Hepatocyte (in vitro differentiated cells): ENCODE data around the gene CD44. TPM values are rescaled to one million over a fixed set of nuclear protein-coding genes. Genes with fewer than 3 reads are reported as not detected.

Experiments used
- DNase-seq: peaks from one replicate; pipeline ENCODE4 v3.0.0-alpha.2; 2016; ENCODE audit warnings: low spot score
- H2AFZ ChIP-seq: fragments of 200-600 bp; sonication (generic); 2 replicates; pipeline ENCODE4 v1.6.0; 2016; ENCODE audit warnings: antibody characterized with exemption, mild to moderate bottlenecking
- H3K27ac ChIP-seq: fragments of 200-600 bp; sonication (generic); 2 replicates; pipeline ENCODE4 v1.5.1; 2016; ENCODE audit warnings: mild to moderate bottlenecking
- H3K27me3 ChIP-seq: fragments of 200-600 bp; sonication (generic); 2 replicates; pipeline ENCODE4 v1.6.1; 2016
- H3K36me3 ChIP-seq: fragments of 200-600 bp; sonication (generic); replicated peaks from 2 replicates; pipeline ENCODE4 v1.5.1; 2016; ENCODE audit warnings: low read depth; ENCODE audit not compliant: insufficient read depth
- H3K4me1 ChIP-seq: fragments of 200-600 bp; sonication (generic); 2 replicates; pipeline ENCODE4 v1.5.1; 2016; ENCODE audit warnings: mild to moderate bottlenecking, moderate library complexity; ENCODE audit not compliant: insufficient read depth
- H3K4me2 ChIP-seq: fragments of 200-600 bp; sonication (generic); 2 replicates; pipeline ENCODE4 v1.6.0; 2016
- H3K4me3 ChIP-seq: fragments of 200-600 bp; sonication (generic); 2 replicates; pipeline ENCODE4 v1.5.1; 2016; ENCODE audit warnings: mild to moderate bottlenecking
- H3K79me2 ChIP-seq: fragments of 200-600 bp; sonication (generic); 2 replicates; pipeline ENCODE4 v1.6.0; 2017; ENCODE audit warnings: mild to moderate bottlenecking
- H3K9me2 ChIP-seq: fragments of 200-600 bp; sonication (generic); replicated peaks from 2 replicates; pipeline ENCODE4 v1.6.0; 2017; ENCODE audit warnings: mild to moderate bottlenecking; ENCODE audit not compliant: insufficient read depth
- H3K9me3 ChIP-seq: fragments of 200-600 bp; sonication (generic); 2 replicates; pipeline ENCODE4 v1.5.1; 2016; ENCODE audit warnings: low read depth, mild to moderate bottlenecking
- H4K20me1 ChIP-seq: fragments of 200-600 bp; sonication (generic); 2 replicates; pipeline ENCODE4 v1.6.0; 2016; ENCODE audit warnings: mild to moderate bottlenecking; ENCODE audit not compliant: insufficient read depth, poor library complexity, severe bottlenecking
- EZH2 ChIP-seq: fragments of 200-600 bp; sonication (generic); IDR thresholded peaks from 2 replicates; pipeline ENCODE4 v1.6.1; 2016; ENCODE audit warnings: antibody characterized with exemption, mild to moderate bottlenecking, borderline replicate concordance
- EZH2phosphoT487 ChIP-seq: fragments of 200-600 bp; sonication (generic); IDR thresholded peaks from one replicate; pipeline ENCODE4 v1.6.1; 2018; ENCODE audit warnings: antibody characterized with exemption, mild to moderate bottlenecking, low read depth, moderate library complexity; ENCODE audit not compliant: unreplicated experiment, severe bottlenecking
- WGBS: methylation state at CpG from one replicate; pipeline ENCODE4 v1.1.6; 2016; ENCODE audit warnings: low lambda C conversion rate; ENCODE audit errors: missing lambda C conversion rate; 5-methylcytosine and 5-hydroxymethylcytosine counted together
- polyA plus RNA-seq: library from polyadenylated mRNA; unstranded; fragments of >200 nt; fragmentation: Nextera tagmentation; extraction: Ambion mirVana; gene quantifications from 2 replicates; pipeline ENCODE4 v1.2.1, GENCODE V29; 2016
- total RNA-seq: library from RNA; depleted of rRNA; stranded (reverse); fragments of >200 nt; gene quantifications from 2 replicates; pipeline ENCODE4 v1.2.3, GENCODE V29; 2014
- TF ChIP-seq, protein P1 (sequence below): fragments of 200-600 bp; sonication (generic); IDR thresholded peaks from 2 replicates; pipeline ENCODE4 v1.5.1; 2016; ENCODE audit warnings: antibody characterized with exemption, mild to moderate bottlenecking; ENCODE audit not compliant: poor library complexity

The CD44 gene
- total and polyA plus RNA-seq, 2 experiments from 2014 or later, result 17.5 to 29.5 TPM

DNA sequence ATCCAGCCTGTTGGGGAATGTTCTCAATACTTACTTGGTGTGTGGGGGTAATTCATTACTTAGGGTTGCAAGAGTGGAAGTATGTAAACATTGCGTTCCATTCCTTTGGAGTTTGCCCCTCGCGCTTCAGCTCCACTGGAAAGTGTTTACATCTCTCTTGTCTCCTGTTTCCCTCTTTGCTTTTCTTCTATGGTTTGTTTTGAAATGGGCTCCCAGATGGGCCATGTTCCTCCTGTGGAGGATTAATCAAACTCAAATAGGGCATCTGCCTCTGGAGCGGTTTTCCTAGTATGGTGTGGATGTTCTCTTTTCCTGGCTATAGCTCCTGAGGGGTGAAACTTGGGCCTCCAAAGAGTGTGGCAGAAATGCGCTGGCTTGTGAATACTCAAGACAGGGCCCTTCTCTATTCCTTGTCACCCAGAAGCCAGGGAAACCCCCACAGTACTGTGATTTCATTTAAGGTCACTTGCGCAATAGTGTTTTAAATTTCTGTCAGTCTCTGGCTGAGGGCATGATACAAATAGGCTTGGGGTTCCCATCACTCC is 51.9 kb downstream of the CD44 start:
- no peak for TF ChIP-seq EZH2phosphoT487
- no peak for TF ChIP-seq EZH2
- TF ChIP-seq, protein P1, sequence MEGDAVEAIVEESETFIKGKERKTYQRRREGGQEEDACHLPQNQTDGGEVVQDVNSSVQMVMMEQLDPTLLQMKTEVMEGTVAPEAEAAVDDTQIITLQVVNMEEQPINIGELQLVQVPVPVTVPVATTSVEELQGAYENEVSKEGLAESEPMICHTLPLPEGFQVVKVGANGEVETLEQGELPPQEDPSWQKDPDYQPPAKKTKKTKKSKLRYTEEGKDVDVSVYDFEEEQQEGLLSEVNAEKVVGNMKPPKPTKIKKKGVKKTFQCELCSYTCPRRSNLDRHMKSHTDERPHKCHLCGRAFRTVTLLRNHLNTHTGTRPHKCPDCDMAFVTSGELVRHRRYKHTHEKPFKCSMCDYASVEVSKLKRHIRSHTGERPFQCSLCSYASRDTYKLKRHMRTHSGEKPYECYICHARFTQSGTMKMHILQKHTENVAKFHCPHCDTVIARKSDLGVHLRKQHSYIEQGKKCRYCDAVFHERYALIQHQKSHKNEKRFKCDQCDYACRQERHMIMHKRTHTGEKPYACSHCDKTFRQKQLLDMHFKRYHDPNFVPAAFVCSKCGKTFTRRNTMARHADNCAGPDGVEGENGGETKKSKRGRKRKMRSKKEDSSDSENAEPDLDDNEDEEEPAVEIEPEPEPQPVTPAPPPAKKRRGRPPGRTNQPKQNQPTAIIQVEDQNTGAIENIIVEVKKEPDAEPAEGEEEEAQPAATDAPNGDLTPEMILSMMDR, result no peak
- Histone ChIP-seq H3K4me3 (no peak overlapping the region), H3K4me1 (peaks cover 28% of the 10 kb centered on the region), H3K27me3 (no peaks in the 10 kb centered on the region), H3K9me2 (no peaks in the 10 kb centered on the region), H3K79me2 (no peaks in the 10 kb centered on the region), H3K9me3 (no peaks in the 10 kb centered on the region), H4K20me1 (no peaks in the 10 kb centered on the region), H3K36me3 (no peaks in the 10 kb centered on the region), H2AFZ (no peak overlapping the region), H3K4me2 (peak overlapping the region; percentile 2), H3K27ac (peak overlapping the region; percentile 71)
- peak; percentile 29 for DNase-seq
- 59% methylated on average over 6 of the region's 6 CpGs for WGBS

DNA sequence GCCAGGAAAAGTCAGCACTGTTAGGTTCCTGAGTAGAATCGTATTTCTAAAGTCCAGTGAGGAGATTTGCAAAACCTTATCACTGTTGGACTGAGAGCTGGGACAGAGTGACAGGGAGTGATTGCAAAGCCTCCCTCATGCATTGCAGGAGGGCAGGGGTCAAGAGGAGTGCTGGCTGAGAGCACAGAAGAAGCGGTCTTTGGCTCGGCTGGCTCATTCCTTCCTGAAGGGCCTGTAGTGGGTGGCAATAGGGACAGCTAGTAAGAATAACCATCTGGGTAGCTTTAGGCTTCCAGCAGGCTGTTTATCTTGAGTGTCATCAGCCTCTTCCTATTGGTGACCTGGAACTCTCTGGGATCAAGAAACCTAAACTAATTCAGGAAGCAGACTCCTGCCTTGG is 53.4 kb downstream of the CD44 start:
- DNase-seq, result peak; percentile 59
- H3K4me2 ChIP-seq, result peak overlapping the region; percentile 25
- H3K4me3 ChIP-seq, result no peak overlapping the region
- H3K79me2 ChIP-seq, result no peaks in the 10 kb centered on the region
- H3K27me3 ChIP-seq, result no peaks in the 10 kb centered on the region
- TF ChIP-seq EZH2, result no peak
- H3K9me2 ChIP-seq, result no peaks in the 10 kb centered on the region
- 38% methylated on average over 3 of the region's 3 CpGs for WGBS
- peak overlapping the region; percentile 71 for H3K27ac ChIP-seq
- H3K4me1 ChIP-seq, result peaks cover 28% of the 10 kb centered on the region
- H3K9me3 ChIP-seq, result no peaks in the 10 kb centered on the region
- no peak overlapping the region for H2AFZ ChIP-seq
- H3K36me3 ChIP-seq, result no peaks in the 10 kb centered on the region
- no peaks in the 10 kb centered on the region for H4K20me1 ChIP-seq

DNA sequence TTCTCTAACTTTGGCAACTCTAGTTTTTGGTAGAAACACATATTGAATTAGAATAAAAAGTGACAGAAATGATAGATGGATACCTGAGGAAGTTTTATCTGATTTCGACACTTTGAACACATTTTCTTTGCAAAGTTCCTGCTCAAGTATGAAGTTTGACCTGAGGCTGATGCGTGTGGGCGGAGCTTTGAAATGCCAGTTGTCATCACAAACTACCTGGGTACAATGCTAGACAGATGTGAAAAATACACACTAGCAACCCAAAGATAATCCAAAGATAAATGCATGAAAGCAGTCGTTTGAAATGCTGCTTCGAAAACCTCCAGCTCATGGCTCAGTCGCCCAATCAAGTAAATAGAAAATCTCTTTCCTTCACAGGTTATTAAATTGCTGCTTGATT is 54.8 kb downstream of the CD44 start:
- Histone ChIP-seq H3K27me3 (no peaks in the 10 kb centered on the region), H3K4me2 (no peak overlapping the region), H3K4me3 (no peak overlapping the region), H3K4me1 (peaks cover 28% of the 10 kb centered on the region), H3K27ac (no peak overlapping the region), H3K9me3 (no peaks in the 10 kb centered on the region), H3K79me2 (no peaks in the 10 kb centered on the region), H3K36me3 (no peaks in the 10 kb centered on the region), H2AFZ (no peak overlapping the region), H3K9me2 (no peaks in the 10 kb centered on the region), H4K20me1 (no peaks in the 10 kb centered on the region)
- no peak for DNase-seq
- TF ChIP-seq, protein P1, result no peak
- TF ChIP-seq EZH2 (no peak), EZH2phosphoT487 (no peak)
- 77% methylated on average over 6 of the region's 6 CpGs for WGBS

DNA sequence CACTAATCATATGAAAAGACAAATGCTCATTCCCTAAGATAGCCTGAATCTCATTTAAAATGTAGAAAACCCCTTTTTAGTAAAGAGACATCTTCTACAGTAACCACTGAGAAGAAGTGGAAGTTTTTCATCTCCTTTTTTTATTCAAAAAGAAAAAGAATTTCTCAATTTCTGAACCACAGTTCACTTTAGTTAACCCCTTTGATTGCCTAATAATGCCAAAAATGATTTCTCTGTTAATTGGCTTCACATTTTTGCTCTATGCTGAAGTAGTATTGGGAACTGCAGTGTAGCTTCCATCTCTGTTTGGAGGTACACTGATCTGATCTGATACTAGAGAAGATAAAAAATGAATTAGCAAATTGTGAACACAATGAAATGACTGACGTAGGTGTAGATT is 58.3 kb downstream of the CD44 start:
- Histone ChIP-seq H3K27ac (no peak overlapping the region), H3K27me3 (no peaks in the 10 kb centered on the region), H3K79me2 (no peaks in the 10 kb centered on the region), H3K9me3 (no peaks in the 10 kb centered on the region), H3K4me3 (no peak overlapping the region), H3K36me3 (no peaks in the 10 kb centered on the region), H2AFZ (no peak overlapping the region), H3K4me2 (no peak overlapping the region), H4K20me1 (no peaks in the 10 kb centered on the region), H3K4me1 (peaks cover 7% of the 10 kb centered on the region), H3K9me2 (no peaks in the 10 kb centered on the region)
- WGBS, result 95% methylated on average over 1 of the region's 1 CpG
- no peak for DNase-seq
- no peak for TF ChIP-seq EZH2phosphoT487
- TF ChIP-seq, protein P1, result no peak
- no peak for TF ChIP-seq EZH2
